ENCODE data around the gene EGLN3.

GRCh38 chr14:33910435-33910834 is 40.4 kb downstream of the EGLN3 start:
- TF ChIP-seq CTCF (IDR thresholded peaks at IDR 0.05) (no peak), POLR2A (IDR thresholded peaks at IDR 0.05) (no peak), EP300 (IDR thresholded peaks at IDR 0.05; ENCODE audit: low read depth) (no peak), POLR2AphosphoS5 (IDR thresholded peaks at IDR 0.05) (no peak)

Measured in transverse colon (tissue), 4 donors.